AG04449 (cell line): ENCODE data around the gene EXOC4.

ENCODE experiments used
- CTCF ChIA-PET: fragments of 350-600 bp; formaldehyde crosslinking; extraction: SDS; loops from one replicate; lab custom pipeline; 2021; ENCODE audit warnings: antibody characterized with exemption; lab: Yijun Ruan, JAX
- POLR2A ChIA-PET: fragments of 400-600, 350-600 bp; formaldehyde crosslinking; extraction: SDS; loops from one replicate; lab custom pipeline; 2020; ENCODE audit warnings: antibody characterized with exemption, inconsistent platforms; lab: Yijun Ruan, JAX
- DNase-seq: peaks from one replicate; pipeline ENCODE4 v3.0.0-alpha.2; 2010; ENCODE audit warnings: low read depth, low spot score
- H3K4me3 ChIP-seq: 2 replicates; pipeline ENCODE4 v1.5.1; 2011; ENCODE audit warnings: low read depth, mild to moderate bottlenecking, control low read depth, low read length
- TF ChIP-seq, protein P1 (sequence below): IDR thresholded peaks from one replicate; pipeline ENCODE4 v1.5.1; 2011; ENCODE audit warnings: mild to moderate bottlenecking, moderate library complexity, low read length, control low read depth, inconsistent platforms; ENCODE audit not compliant: insufficient read depth; ENCODE audit errors: missing control alignments

EXOC4 gene

GRCh38 chr7:134040988-134041387 lies 788.1 kb downstream of the EXOC4 start:
- TF ChIP-seq, protein P1, sequence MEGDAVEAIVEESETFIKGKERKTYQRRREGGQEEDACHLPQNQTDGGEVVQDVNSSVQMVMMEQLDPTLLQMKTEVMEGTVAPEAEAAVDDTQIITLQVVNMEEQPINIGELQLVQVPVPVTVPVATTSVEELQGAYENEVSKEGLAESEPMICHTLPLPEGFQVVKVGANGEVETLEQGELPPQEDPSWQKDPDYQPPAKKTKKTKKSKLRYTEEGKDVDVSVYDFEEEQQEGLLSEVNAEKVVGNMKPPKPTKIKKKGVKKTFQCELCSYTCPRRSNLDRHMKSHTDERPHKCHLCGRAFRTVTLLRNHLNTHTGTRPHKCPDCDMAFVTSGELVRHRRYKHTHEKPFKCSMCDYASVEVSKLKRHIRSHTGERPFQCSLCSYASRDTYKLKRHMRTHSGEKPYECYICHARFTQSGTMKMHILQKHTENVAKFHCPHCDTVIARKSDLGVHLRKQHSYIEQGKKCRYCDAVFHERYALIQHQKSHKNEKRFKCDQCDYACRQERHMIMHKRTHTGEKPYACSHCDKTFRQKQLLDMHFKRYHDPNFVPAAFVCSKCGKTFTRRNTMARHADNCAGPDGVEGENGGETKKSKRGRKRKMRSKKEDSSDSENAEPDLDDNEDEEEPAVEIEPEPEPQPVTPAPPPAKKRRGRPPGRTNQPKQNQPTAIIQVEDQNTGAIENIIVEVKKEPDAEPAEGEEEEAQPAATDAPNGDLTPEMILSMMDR: no peak
- POLR2A ChIA-PET: no interaction called here
- CTCF ChIA-PET: no interaction called here

DNA sequence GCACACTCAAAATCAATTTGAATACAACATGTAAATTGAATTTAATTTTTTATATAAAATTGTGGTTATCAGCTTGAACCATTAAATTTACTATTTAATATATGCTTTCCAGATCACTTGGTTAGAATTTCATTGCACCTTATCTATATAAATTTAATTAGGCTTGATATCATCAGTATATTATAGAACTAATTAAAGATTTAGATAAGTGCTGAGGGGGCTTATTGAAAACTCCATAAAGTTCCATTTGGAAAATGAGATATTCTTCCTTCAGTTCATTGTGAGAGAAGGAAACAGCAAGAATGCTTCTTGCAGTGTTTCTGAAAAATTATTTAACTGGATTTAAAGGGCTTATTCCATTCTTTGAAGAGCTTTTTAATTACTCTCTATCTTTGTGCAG lies 788.6 kb downstream of the EXOC4 start:
- POLR2A ChIA-PET: no interaction called here
- TF ChIP-seq, protein P1: no peak
- no peak overlapping the region for H3K4me3 ChIP-seq
- DNase-seq: no peak
- CTCF ChIA-PET: no interaction called here

More at GRCh38 chr7:134040988-134041387, 788.1 kb downstream of the EXOC4 start:
- DNase-seq: no peak
- no peak overlapping the region for H3K4me3 ChIP-seq

GRCh38 chr7:134042307-134042706 lies 789.4 kb downstream of the EXOC4 start:
- no peak overlapping the region for H3K4me3 ChIP-seq
- POLR2A ChIA-PET: no interaction called here
- TF ChIP-seq, protein P1: no peak
- no peak for DNase-seq
- CTCF ChIA-PET: no interaction called here

DNA sequence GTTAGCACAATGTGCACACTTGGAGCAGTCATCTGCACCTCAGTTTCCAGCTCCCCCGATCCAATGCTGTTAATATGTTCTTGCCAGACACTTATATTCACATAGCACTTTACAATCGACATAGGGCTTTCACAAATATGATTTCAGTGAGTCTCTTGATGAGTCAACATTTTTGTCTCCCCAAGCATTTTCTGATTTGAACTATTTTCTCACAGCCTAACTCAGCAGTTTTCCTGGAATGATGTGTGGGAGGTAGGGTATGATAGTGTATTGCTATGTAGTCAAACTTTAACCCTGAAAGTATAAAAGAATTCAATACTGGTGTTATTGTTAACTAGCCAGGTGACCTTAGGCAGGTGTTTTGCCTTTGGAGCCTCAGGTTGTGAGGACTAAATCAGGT lies 791.8 kb downstream of the EXOC4 start:
- no peak overlapping the region for H3K4me3 ChIP-seq
- DNase-seq: peak; percentile 5
- TF ChIP-seq, protein P1: no peak
- POLR2A ChIA-PET: no interaction called here
- CTCF ChIA-PET: no interaction called here

DNA sequence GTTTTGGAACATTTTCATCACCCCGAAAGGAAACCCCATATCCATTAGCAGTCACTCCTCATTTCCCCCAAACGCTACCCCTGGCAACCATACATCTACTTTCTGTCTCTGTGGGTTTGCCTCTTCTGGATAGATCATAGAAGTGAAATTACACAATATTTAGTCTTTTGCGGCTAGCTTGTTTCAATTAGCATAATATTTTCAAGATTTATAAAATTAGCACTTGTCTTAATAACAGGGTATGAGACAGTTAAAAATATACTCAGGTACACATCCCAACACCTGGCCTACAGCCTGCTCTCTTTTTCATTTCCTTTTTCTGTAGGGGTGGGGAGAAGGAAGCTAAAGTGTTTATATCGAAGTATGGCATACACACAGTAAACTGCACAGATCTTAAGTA lies 792.8 kb downstream of the EXOC4 start:
- H3K4me3 ChIP-seq: no peak overlapping the region
- TF ChIP-seq, protein P1: no peak
- CTCF ChIA-PET: no interaction called here
- POLR2A ChIA-PET: no interaction called here
- no peak for DNase-seq

DNA sequence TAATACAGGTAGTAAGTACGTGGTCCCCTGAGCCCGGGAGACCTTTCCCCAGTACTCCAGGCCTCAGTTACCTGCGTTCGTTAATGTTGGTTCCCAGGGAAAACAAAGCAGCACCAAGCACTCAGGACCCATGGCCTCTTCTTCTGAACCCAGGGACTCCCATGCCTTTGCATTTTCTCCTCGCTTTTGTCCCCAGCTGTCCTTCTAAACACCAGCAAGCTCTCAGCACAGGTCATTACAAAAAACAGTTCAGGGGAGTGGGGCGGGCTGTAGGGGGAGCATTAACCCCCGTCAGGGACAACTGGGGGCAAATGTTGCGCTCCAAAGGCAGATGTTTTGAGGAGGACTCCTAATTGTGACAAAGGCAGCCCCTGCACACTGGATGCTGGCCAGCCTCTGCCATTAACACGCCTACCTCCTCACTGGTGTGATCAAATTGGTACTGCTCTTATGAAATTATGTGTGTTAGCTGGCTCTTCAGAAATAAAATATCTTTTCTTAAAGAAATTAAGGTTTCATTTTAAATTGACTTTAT lies 793.8 kb downstream of the EXOC4 start:
- ChIA-PET CTCF (no interaction called here), POLR2A (no interaction called here)
- no peak for DNase-seq

More for the DNA sequence above, 793.8 kb downstream of the EXOC4 start:
- TF ChIP-seq, protein P1: no peak
- no peak overlapping the region for H3K4me3 ChIP-seq
